Left forelimb (tissue), 1 donor: ENCODE results near the gene GDPD4.

Experiments used
- DNase-seq: peaks from one replicate; pipeline ENCODE4 v3.0.0-alpha.2; 2018; ENCODE audit warnings: low spot score

Gene GDPD4

GRCh38 chr11:77299528-77299993 lies 1.9 kb downstream of the GDPD4 start:
- no peak for DNase-seq

GRCh38 chr11:77294040-77294439 lies 7.4 kb downstream of the GDPD4 start:
- DNase-seq: no peak

- DNase-seq: no peak
These were observed 11.7 kb downstream of the GDPD4 start for GRCh38 chr11:77289737-77290136.

- no peak for DNase-seq
These were observed 13.7 kb downstream of the GDPD4 start for GRCh38 chr11:77287615-77288273.

- no peak for DNase-seq
These were observed 14.3 kb downstream of the GDPD4 start for GRCh38 chr11:77287136-77287535.

GRCh38 chr11:77284476-77285468 lies 16.7 kb downstream of the GDPD4 start:
- no peak for DNase-seq

GRCh38 chr11:77283101-77283500 lies 18.4 kb downstream of the GDPD4 start:
- DNase-seq: no peak

- no peak for DNase-seq
These were observed 22.6 kb downstream of the GDPD4 start for GRCh38 chr11:77278595-77279506.

- no peak for DNase-seq
These were observed 25.2 kb downstream of the GDPD4 start for GRCh38 chr11:77276271-77276670.

- no peak for DNase-seq
These were observed 30.6 kb downstream of the GDPD4 start for GRCh38 chr11:77270921-77271320.

GRCh38 chr11:77269484-77270123 lies 31.9 kb downstream of the GDPD4 start:
- no peak for DNase-seq

- no peak for DNase-seq
These were observed 33.5 kb downstream of the GDPD4 start for GRCh38 chr11:77267962-77268361.

GRCh38 chr11:77266766-77267165 lies 34.7 kb downstream of the GDPD4 start:
- DNase-seq: no peak

GRCh38 chr11:77262803-77263202 lies 38.7 kb downstream of the GDPD4 start:
- no peak for DNase-seq

GRCh38 chr11:77259641-77260040 lies 41.8 kb downstream of the GDPD4 start:
- no peak for DNase-seq

- no peak for DNase-seq
These were observed 47.8 kb downstream of the GDPD4 start for GRCh38 chr11:77253690-77254089.

GRCh38 chr11:77252555-77253270 lies 48.8 kb downstream of the GDPD4 start:
- no peak for DNase-seq

GRCh38 chr11:77250881-77251640 lies 50.4 kb downstream of the GDPD4 start:
- DNase-seq: no peak

GRCh38 chr11:77249427-77249826 lies 52.1 kb downstream of the GDPD4 start:
- no peak for DNase-seq
